Activated CD4-positive, alpha-beta memory T cell treated with anti-CD3 and anti-CD28 coated beads for 36 hours (primary cell): ENCODE results near the gene SFXN4. TPM values are rescaled to one million over a fixed set of nuclear protein-coding genes. Genes with fewer than 3 reads are reported as not detected.
"Not testable (repeated sequence)": the region's sequence is repeated elsewhere in the genome, so short reads cannot be mapped to it uniquely, and the experiment has no call there.

Source experiments
- CTCF ChIA-PET: fragments of 350-600 bp; sonication (Branson Sonifier 250); formaldehyde crosslinking; loops from one replicate; lab custom pipeline; 2021; ENCODE audit warnings: antibody characterized with exemption, inconsistent platforms; lab: Charles Lee
- POLR2A ChIA-PET: fragments of 350-600 bp; sonication (Branson Sonifier 250); formaldehyde crosslinking; loops from one replicate; lab custom pipeline; 2021; ENCODE audit warnings: antibody characterized with exemption; lab: Charles Lee
- DNase-seq: peaks from one replicate; pipeline ENCODE4 v3.0.0-alpha.2; 2020
- H3K27ac Mint-ChIP-seq: one replicate; pipeline ENCODE4 v1.8.0; 2021; ENCODE audit warnings: mixed read lengths
- H3K27me3 Mint-ChIP-seq: one replicate; pipeline ENCODE4 v1.8.0; 2021; ENCODE audit warnings: mixed read lengths
- H3K36me3 Mint-ChIP-seq: one replicate; pipeline ENCODE4 v1.8.0; 2021; ENCODE audit warnings: mixed read lengths
- H3K4me1 Mint-ChIP-seq: one replicate; pipeline ENCODE4 v1.8.0; 2021; ENCODE audit warnings: low read depth, mixed read lengths
- H3K4me3 Mint-ChIP-seq: one replicate; pipeline ENCODE4 v1.8.0; 2021; ENCODE audit warnings: mild to moderate bottlenecking, mixed read lengths
- H3K9me3 Mint-ChIP-seq: one replicate; pipeline ENCODE4 v1.8.0; 2021; ENCODE audit warnings: mixed read lengths
- intact Hi-C: fragments of 100-400 bp; cut with micrococcal nuclease; formaldehyde crosslinking; loops from one replicate; pipeline ENCODE4 v1.15.1; 2023
- total RNA-seq, 2 experiments: library from RNA; stranded (reverse); gene quantifications; one replicate each; pipeline ENCODE4 v1.2.3, GENCODE V29; 2021

The SFXN4 gene
- total RNA-seq, 2 experiments from 2014 or later, result 38.3 to 38.7 TPM

GRCh38 chr10:119104654-119105015 is 60.9 kb downstream of the SFXN4 start:
- H3K27ac Mint-ChIP-seq, result no peak overlapping the region
- CTCF ChIA-PET, result interaction anchor here (0.9 to 1.8 kb wide), 5 partner anchors 19 to 341 kb away, joined by 3 to 7 read pairs (median 5); no protein-coding TSS in a partner anchor
- intact Hi-C loops, result loop anchor here (1.0 kb wide), 3 partner anchors 14 to 27 kb away; partner anchors contain the start of gene EIF3A
- peaks cover 20% of the 10 kb centered on the region for H3K4me1 Mint-ChIP-seq
- DNase-seq, result peak; percentile 31
- H3K36me3 Mint-ChIP-seq, result peaks cover 7% of the 10 kb centered on the region
- no peaks in the 10 kb centered on the region for H3K9me3 Mint-ChIP-seq
- POLR2A ChIA-PET, result interaction anchor here (0.8 to 1.8 kb wide), 8 partner anchors 9 to 201 kb away, joined by 3 to 14 read pairs (median 4); partner anchors contain the start of gene EIF3A
- H3K27me3 Mint-ChIP-seq, result no peaks in the 10 kb centered on the region
- peak overlapping the region; percentile 75 for H3K4me3 Mint-ChIP-seq

- H3K9me3 Mint-ChIP-seq, result no peaks in the 10 kb centered on the region
- peak within 1 kb of the TSS; percentile 75 for H3K4me3 Mint-ChIP-seq
- ChIA-PET CTCF (interaction anchor here (0.9 to 1.8 kb wide), 5 partner anchors 19 to 341 kb away, joined by 3 to 7 read pairs (median 5); no protein-coding TSS in a partner anchor), POLR2A (interaction anchor here (0.8 to 1.8 kb wide), 9 partner anchors 10 to 202 kb away, joined by 3 to 14 read pairs (median 5); partner anchors contain the start of gene EIF3A)
- peak; percentile 87 for DNase-seq
- peaks cover 7% of the 10 kb centered on the region for H3K36me3 Mint-ChIP-seq
- intact Hi-C loops, result loop anchor here (1.0 kb wide), 3 partner anchors 14 to 27 kb away; partner anchors contain the start of gene EIF3A
- no peaks in the 10 kb centered on the region for H3K27me3 Mint-ChIP-seq
- peak within 1 kb of the TSS; percentile 38 for H3K27ac Mint-ChIP-seq
- peaks cover 20% of the 10 kb centered on the region for H3K4me1 Mint-ChIP-seq
These were observed 61.4 kb downstream of the SFXN4 start, which contains the start of gene DENND10 for GRCh38 chr10:119103903-119104653. DENND10 (plus strand) TSS chr10:119104113; CDS start chr10:119104143, 30 bp downstream.

- intact Hi-C loops, result no loop called here
- H3K9me3 Mint-ChIP-seq, result no peaks in the 10 kb centered on the region
- H3K27me3 Mint-ChIP-seq, result no peaks in the 10 kb centered on the region
- peaks cover 5% of the 10 kb centered on the region for H3K36me3 Mint-ChIP-seq
- CTCF ChIA-PET, result interaction anchor here (1.8 kb wide), 2 partner anchors 28 to 95 kb away, joined by 5 to 7 read pairs; no protein-coding TSS in a partner anchor
- H3K4me1 Mint-ChIP-seq, result peaks cover 20% of the 10 kb centered on the region
- peak overlapping the region; percentile 38 for H3K27ac Mint-ChIP-seq
- H3K4me3 Mint-ChIP-seq, result peak overlapping the region; percentile 59
- DNase-seq, result no peak
- POLR2A ChIA-PET, result interaction anchor here (0.6 to 1.8 kb wide), 6 partner anchors 10 to 61 kb away, joined by 3 to 14 read pairs (median 4); partner anchors contain the start of gene EIF3A
These were observed 62.1 kb downstream of the SFXN4 start for GRCh38 chr10:119103241-119103902.

GRCh38 chr10:119101366-119102098 is 64.0 kb downstream of the SFXN4 start:
- no peaks in the 10 kb centered on the region for H3K9me3 Mint-ChIP-seq
- H3K27me3 Mint-ChIP-seq, result no peaks in the 10 kb centered on the region
- ChIA-PET CTCF (interaction anchor here (1.2 kb wide), 1 partner anchor 31 kb away, joined by 3 read pairs; no protein-coding TSS in a partner anchor), POLR2A (no interaction called here)
- H3K27ac Mint-ChIP-seq, result no peak overlapping the region
- peaks cover 19% of the 10 kb centered on the region for H3K4me1 Mint-ChIP-seq
- H3K36me3 Mint-ChIP-seq, result no peaks in the 10 kb centered on the region
- intact Hi-C loops, result no loop called here
- no peak overlapping the region for H3K4me3 Mint-ChIP-seq
- DNase-seq, result no peak

- Mint-ChIP-seq H3K27me3 (no peaks in the 10 kb centered on the region), H3K4me3 (no peak overlapping the region), H3K4me1 (peaks cover 24% of the 10 kb centered on the region), H3K9me3 (no peaks in the 10 kb centered on the region), H3K36me3 (no peaks in the 10 kb centered on the region), H3K27ac (no peak overlapping the region)
- no peak for DNase-seq
- POLR2A ChIA-PET, result interaction anchor here (1.0 kb wide), 1 partner anchor 18 kb away, joined by 4 read pairs; no protein-coding TSS in a partner anchor
- CTCF ChIA-PET, result interaction anchor here (1.2 kb wide), 1 partner anchor 32 kb away, joined by 3 read pairs; no protein-coding TSS in a partner anchor
- intact Hi-C loops, result no loop called here
These were observed 64.9 kb downstream of the SFXN4 start for GRCh38 chr10:119100434-119101238.

GRCh38 chr10:119098576-119098975 is 66.9 kb downstream of the SFXN4 start:
- Mint-ChIP-seq H3K4me1 (peaks cover 22% of the 10 kb centered on the region), H3K4me3 (no peak overlapping the region), H3K9me3 (no peaks in the 10 kb centered on the region), H3K27me3 (no peaks in the 10 kb centered on the region), H3K36me3 (no peaks in the 10 kb centered on the region), H3K27ac (no peak overlapping the region)
- no peak for DNase-seq
- POLR2A ChIA-PET, result no interaction called here
- CTCF ChIA-PET, result no interaction called here
- intact Hi-C loops, result no loop called here

GRCh38 chr10:119096641-119097415 is 68.7 kb downstream of the SFXN4 start:
- H3K4me3 Mint-ChIP-seq, H3K27ac Mint-ChIP-seq, H3K9me3 Mint-ChIP-seq, H3K27me3 Mint-ChIP-seq, intact Hi-C loops, POLR2A ChIA-PET, CTCF ChIA-PET, DNase-seq, H3K36me3 Mint-ChIP-seq: not testable (repeated sequence)
- peaks cover 32% of the 10 kb centered on the region for H3K4me1 Mint-ChIP-seq

- Mint-ChIP-seq H3K4me3 (no peak overlapping the region), H3K4me1 (peaks cover 38% of the 10 kb centered on the region), H3K27me3 (no peaks in the 10 kb centered on the region), H3K36me3 (no peaks in the 10 kb centered on the region), H3K9me3 (no peaks in the 10 kb centered on the region), H3K27ac (peak overlapping the region; percentile 72)
- intact Hi-C loops, result no loop called here
- DNase-seq, result peak; percentile 57
- ChIA-PET POLR2A (no interaction called here), CTCF (interaction anchor here (0.7 kb wide), 1 partner anchor 69 kb away, joined by 3 read pairs; no protein-coding TSS in a partner anchor)
These were observed 69.9 kb downstream of the SFXN4 start for GRCh38 chr10:119095640-119096039.

GRCh38 chr10:119090968-119091367 is 74.5 kb downstream of the SFXN4 start:
- H3K36me3 Mint-ChIP-seq, result no peaks in the 10 kb centered on the region
- peak overlapping the region; percentile 25 for H3K4me3 Mint-ChIP-seq
- ChIA-PET POLR2A (interaction anchor here (0.8 to 1.8 kb wide), 2 partner anchors 41 to 85 kb away, joined by 3 to 8 read pairs; no protein-coding TSS in a partner anchor), CTCF (no interaction called here)
- intact Hi-C loops, result loop anchor here (1.0 to 2.0 kb wide), 5 partner anchors 11 to 224 kb away; partner anchors contain the start of genes DENND10 and EIF3A
- H3K27me3 Mint-ChIP-seq, result no peaks in the 10 kb centered on the region
- DNase-seq, result peak; percentile 55
- H3K9me3 Mint-ChIP-seq, result no peaks in the 10 kb centered on the region
- H3K4me1 Mint-ChIP-seq, result peaks cover 47% of the 10 kb centered on the region
- peak overlapping the region; percentile 74 for H3K27ac Mint-ChIP-seq
